Measurements from ENCODE around the gene CLEC4G. TPM values are rescaled to one million over a fixed set of nuclear protein-coding genes. Genes with fewer than 3 reads are reported as not detected.

Gene CLEC4G
- total RNA-seq, 2 experiments from 2014 or later = not detected

- intact Hi-C loops (cut with micrococcal nuclease) = no loop called here
- Mint-ChIP-seq H3K9me3 (no peaks in the 10 kb centered on the region), H3K36me3 (ENCODE audit: low read depth) (no peaks in the 10 kb centered on the region), H3K27me3 (peaks cover 13% of the 10 kb centered on the region), H3K4me3 (no peak overlapping the region), H3K4me1 (ENCODE audit: low read depth) (peaks cover 3% of the 10 kb centered on the region), H3K27ac (no peak overlapping the region)
- ATAC-seq (no peak), DNase-seq (no peak)
- CTCF ChIA-PET = interaction anchor here (0.5 to 1.7 kb wide), 2 partner anchors 15 to 55 kb away, joined by 3 to 6 read pairs; partner anchors contain the start of gene TRAPPC5
- TF ChIP-seq CTCF (IDR thresholded peaks at IDR 0.05) = no peak
- POLR2A ChIA-PET = interaction anchor here (0.7 kb wide), 1 partner anchor 37 kb away, joined by 3 read pairs; no protein-coding TSS in a partner anchor
Measured at GRCh38 chr19:7736148-7736547, 4.2 kb upstream of the CLEC4G start.

DNA sequence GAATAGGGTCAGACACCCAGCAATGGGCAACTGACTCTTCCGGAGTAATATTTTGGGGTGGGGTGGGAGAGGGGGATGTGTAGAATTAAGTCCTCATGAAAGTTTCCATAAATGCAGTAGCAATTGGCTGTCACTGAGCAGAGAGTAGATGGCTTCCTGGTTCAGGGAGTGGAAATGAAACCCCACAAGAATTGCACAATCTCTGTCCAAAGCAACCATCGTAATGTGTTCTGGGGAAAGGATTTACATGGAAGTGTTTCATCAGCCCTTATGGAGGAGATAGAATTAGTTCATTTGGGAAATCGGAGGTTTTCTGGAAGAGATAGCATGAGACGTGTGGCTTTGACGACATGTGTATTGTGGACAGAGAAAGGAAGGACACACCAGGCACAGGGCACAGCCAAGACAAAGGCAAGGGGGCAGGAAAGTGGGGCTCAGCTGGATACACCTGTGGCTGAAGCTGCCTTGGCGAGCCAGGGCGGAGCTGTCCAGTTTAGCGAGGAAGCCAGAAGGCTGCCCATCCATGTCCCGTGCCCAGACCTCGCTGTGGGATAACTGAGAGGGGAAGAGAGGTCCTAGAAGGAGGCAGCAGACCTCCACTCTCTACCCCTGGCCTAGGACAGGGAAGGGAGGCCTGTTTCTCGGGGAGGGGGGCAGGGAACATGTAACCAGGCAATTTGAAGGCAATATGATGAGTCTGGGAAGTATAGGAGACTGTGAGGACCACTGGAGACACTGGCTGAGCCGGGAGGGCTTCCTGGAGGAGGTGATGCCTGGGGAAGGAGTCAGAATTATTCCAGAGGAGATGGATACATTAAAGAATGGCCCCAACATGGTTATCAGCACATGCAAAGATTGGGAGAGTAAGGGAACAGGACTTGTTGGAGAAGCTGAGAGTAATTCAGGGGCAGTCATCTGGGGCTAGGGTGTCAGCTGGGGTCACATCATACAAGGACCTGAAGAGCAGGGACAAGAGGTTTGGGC is 2.6 kb upstream of the CLEC4G start:
- TF ChIP-seq CTCF (IDR thresholded peaks at IDR 0.05) = no peak
- H3K27ac Mint-ChIP-seq = no peak overlapping the region
- peaks cover 17% of the 10 kb centered on the region for H3K27me3 Mint-ChIP-seq
- H3K4me3 Mint-ChIP-seq = no peak overlapping the region
- peaks cover 11% of the 10 kb centered on the region for H3K4me1 Mint-ChIP-seq (ENCODE audit: low read depth)
- intact Hi-C loops (cut with micrococcal nuclease) = no loop called here
- no peak for ATAC-seq
- H3K36me3 Mint-ChIP-seq (ENCODE audit: low read depth) = no peaks in the 10 kb centered on the region
- DNase-seq = no peak
- no peaks in the 10 kb centered on the region for H3K9me3 Mint-ChIP-seq
- CTCF ChIA-PET = no interaction called here
- POLR2A ChIA-PET = no interaction called here

GRCh38 chr19:7733376-7733775 is 1.5 kb upstream of the CLEC4G start:
- Mint-ChIP-seq H3K27me3 (peaks cover 29% of the 10 kb centered on the region), H3K27ac (no peak overlapping the region), H3K4me1 (ENCODE audit: low read depth) (peaks cover 11% of the 10 kb centered on the region), H3K36me3 (ENCODE audit: low read depth) (no peaks in the 10 kb centered on the region), H3K4me3 (no peak overlapping the region), H3K9me3 (no peaks in the 10 kb centered on the region)
- ATAC-seq = no peak
- intact Hi-C loops (cut with micrococcal nuclease) = no loop called here
- no peak for DNase-seq
- ChIA-PET POLR2A (no interaction called here), CTCF (no interaction called here)
- no peak for TF ChIP-seq CTCF (IDR thresholded peaks at IDR 0.05)

- Mint-ChIP-seq H3K27me3 (peaks cover 39% of the 10 kb centered on the region), H3K4me3 (no peak overlapping the region)
- POLR2A ChIA-PET = interaction anchor here (0.6 kb wide), 1 partner anchor 12 kb away, joined by 3 read pairs; no protein-coding TSS in a partner anchor
Measured at GRCh38 chr19:7731615-7732014, 295 bp downstream of the CLEC4G start.

More at GRCh38 chr19:7731615-7732014, 295 bp downstream of the CLEC4G start:
- intact Hi-C loops (cut with micrococcal nuclease) = no loop called here
- CTCF ChIA-PET = no interaction called here
- Mint-ChIP-seq H3K9me3 (no peaks in the 10 kb centered on the region), H3K4me1 (ENCODE audit: low read depth) (peaks cover 8% of the 10 kb centered on the region), H3K36me3 (ENCODE audit: low read depth) (no peaks in the 10 kb centered on the region), H3K27ac (no peak overlapping the region)
- no peak for DNase-seq
- no peak for ATAC-seq
- TF ChIP-seq CTCF (IDR thresholded peaks at IDR 0.05) = no peak
